PC-3 (cell line): ENCODE data around the gene TSEN2. TPM values are rescaled to one million over a fixed set of nuclear protein-coding genes. Genes with fewer than 3 reads are reported as not detected.

Source experiments
- ATAC-seq: fragments of 200-7000 bp; cut with Tn5 transposase; 2 replicates; pipeline ENCODE4 v1.9.1; 2020; ENCODE audit warnings: mild to moderate bottlenecking, moderate library complexity
- BruUV-seq: library from RNA; stranded (reverse); fragments of 400-500 nt; replicated peaks from 2 replicates; lab custom pipeline; 2021; lab: Mats Ljungman, UMichigan
- CTCF ChIA-PET: fragments of 300-600 bp; sonication (Branson Sonifier 250); formaldehyde crosslinking; loops from one replicate; lab custom pipeline; 2022; ENCODE audit warnings: antibody characterized with exemption; lab: Charles Lee
- POLR2A ChIA-PET: fragments of 300-600 bp; sonication (Branson Sonifier 250); formaldehyde crosslinking; loops from one replicate; lab custom pipeline; 2022; ENCODE audit warnings: antibody characterized with exemption; ENCODE audit not compliant: unreplicated experiment; lab: Charles Lee
- DNase-seq: peaks from one replicate; pipeline ENCODE4 v3.0.0-alpha.2; 2015
- H2AFZ ChIP-seq: fragments of 300-600 bp; sonication (generic); 2 replicates; pipeline ENCODE4 v1.6.0; 2016; ENCODE audit warnings: antibody characterized with exemption, low read length
- H3F3A ChIP-seq: fragments of 300-600 bp; sonication (generic); one replicate; pipeline ENCODE4 v1.6.0; 2017; ENCODE audit warnings: antibody characterized with exemption, low read length, control low read depth, mild to moderate bottlenecking; ENCODE audit not compliant: unreplicated experiment
- H3K27ac ChIP-seq: fragments of 300-600 bp; sonication (generic); 2 replicates; pipeline ENCODE4 v1.5.1; 2016; ENCODE audit warnings: mild to moderate bottlenecking, low read length
- H3K27me3 ChIP-seq: fragments of 300-600 bp; sonication (generic); 2 replicates; pipeline ENCODE4 v1.6.1; 2016; ENCODE audit warnings: low read length, mixed read lengths
- H3K36me3 ChIP-seq: fragments of 300-600 bp; sonication (generic); 2 replicates; pipeline ENCODE4 v1.6.1; 2016; ENCODE audit warnings: low read depth, mixed run types, low read length, mixed read lengths
- H3K4me1 ChIP-seq: fragments of 300-600 bp; sonication (generic); 2 replicates; pipeline ENCODE4 v1.5.1; 2016; ENCODE audit warnings: low read length; ENCODE audit not compliant: insufficient read depth
- H3K4me2 ChIP-seq: fragments of 300-600 bp; sonication (generic); 2 replicates; pipeline ENCODE4 v1.6.0; 2016; ENCODE audit warnings: low read length
- H3K4me3 ChIP-seq: fragments of 300-600 bp; sonication (generic); 2 replicates; pipeline ENCODE4 v1.5.1; 2016; ENCODE audit warnings: mild to moderate bottlenecking, low read length, mixed read lengths
- H3K79me2 ChIP-seq: fragments of 300-600 bp; sonication (generic); 2 replicates; pipeline ENCODE4 v1.6.1; 2017; ENCODE audit warnings: low read length, mixed read lengths
- H3K9ac ChIP-seq: fragments of 300-600 bp; sonication (generic); 2 replicates; pipeline ENCODE4 v1.6.0; 2016; ENCODE audit warnings: mild to moderate bottlenecking, low read length
- H3K9me2 ChIP-seq: fragments of 300-600 bp; sonication (generic); replicated peaks from 2 replicates; pipeline ENCODE4 v1.6.1; 2016; ENCODE audit warnings: mixed run types, low read length, mixed read lengths
- H3K9me3 ChIP-seq: fragments of 300-600 bp; sonication (generic); 2 replicates; pipeline ENCODE4 v1.6.1; 2016; ENCODE audit warnings: low read length, mixed read lengths
- H4K20me1 ChIP-seq: fragments of 300-600 bp; sonication (generic); 2 replicates; pipeline ENCODE4 v1.6.1; 2016; ENCODE audit warnings: low read length, mixed read lengths
- CTCF ChIP-seq: fragments of 300-600 bp; sonication (generic); conservative IDR thresholded peaks from 2 replicates; pipeline ENCODE4 v1.5.1; 2017; ENCODE audit warnings: antibody characterized with exemption, low read depth, mild to moderate bottlenecking, low read length
- EZH2 ChIP-seq: fragments of 300-600 bp; sonication (generic); IDR thresholded peaks from one replicate; pipeline ENCODE4 v1.6.1; 2017; ENCODE audit warnings: antibody characterized with exemption, mild to moderate bottlenecking, low read length; ENCODE audit not compliant: unreplicated experiment
- EZH2phosphoT487 ChIP-seq: fragments of 300-600 bp; sonication (generic); IDR thresholded peaks from 2 replicates; pipeline ENCODE4 v1.6.1; 2018; ENCODE audit warnings: mild to moderate bottlenecking, antibody characterized with exemption, low read length, borderline replicate concordance
- intact Hi-C: fragments of 100-400 bp; cut with micrococcal nuclease; formaldehyde crosslinking; loops from 2 replicates; pipeline ENCODE4 v1.9.0; 2023
- total RNA-seq: library from RNA; depleted of rRNA; stranded (reverse); fragments of >200 nt; gene quantifications from 2 replicates; pipeline ENCODE4 v1.2.3, GENCODE V29; 2014

The TSEN2 gene
- total RNA-seq, 1 experiment from 2014 or later: 40.2 TPM

GRCh38 chr3:12462159-12462947 is 21.9 kb upstream of the TSEN2 start:
- Histone ChIP-seq H2AFZ (peak overlapping the region; percentile 11; the same call in 1 of the 2 replicates), H3K36me3 (no peaks in the 10 kb centered on the region), H3K79me2 (no peaks in the 10 kb centered on the region), H3K9me2 (no peaks in the 10 kb centered on the region), H3K9ac (peak overlapping the region; percentile 68), H3F3A (peaks cover 4% of the 10 kb centered on the region), H4K20me1 (no peaks in the 10 kb centered on the region), H3K27ac (peak overlapping the region; percentile 97), H3K9me3 (no peaks in the 10 kb centered on the region), H3K27me3 (no peaks in the 10 kb centered on the region), H3K4me3 (no peak overlapping the region), H3K4me1 (peaks cover 32% of the 10 kb centered on the region), H3K4me2 (peak overlapping the region; percentile 20)
- ChIA-PET CTCF (no interaction called here), POLR2A (no interaction called here)
- no peak for TF ChIP-seq CTCF
- TF ChIP-seq EZH2: no peak
- TF ChIP-seq EZH2phosphoT487: no peak
- BruUV-seq: no TSS peak
- DNase-seq: peak; percentile 92
- peak; percentile 89 for ATAC-seq
- intact Hi-C loops: loop anchor here (1.0 kb wide), 2 partner anchors 8 to 17 kb away; no protein-coding TSS in a partner anchor

GRCh38 chr3:12463686-12464085 is 20.6 kb upstream of the TSEN2 start:
- no peak overlapping the region for H3K4me3 ChIP-seq
- ChIA-PET CTCF (no interaction called here), POLR2A (no interaction called here)
- H3K9me2 ChIP-seq: no peaks in the 10 kb centered on the region
- H3K36me3 ChIP-seq: no peaks in the 10 kb centered on the region
- no peaks in the 10 kb centered on the region for H4K20me1 ChIP-seq
- peaks cover 32% of the 10 kb centered on the region for H3K4me1 ChIP-seq
- DNase-seq (no peak), ATAC-seq (no peak)
- no peaks in the 10 kb centered on the region for H3K9me3 ChIP-seq
- H3K4me2 ChIP-seq: no peak overlapping the region
- no peak overlapping the region for H2AFZ ChIP-seq
- intact Hi-C loops: no loop called here
- H3K79me2 ChIP-seq: no peaks in the 10 kb centered on the region
- no TSS peak for BruUV-seq
- peak overlapping the region; percentile 10; the same call in 1 of the 2 replicates for H3K9ac ChIP-seq
- peaks cover 4% of the 10 kb centered on the region for H3F3A ChIP-seq
- H3K27ac ChIP-seq: peak overlapping the region; percentile 97
- TF ChIP-seq EZH2phosphoT487: no peak
- no peak for TF ChIP-seq EZH2
- no peak for TF ChIP-seq CTCF
- no peaks in the 10 kb centered on the region for H3K27me3 ChIP-seq

- H3K9me3 ChIP-seq: no peaks in the 10 kb centered on the region
- no peaks in the 10 kb centered on the region for H3K36me3 ChIP-seq
- ChIA-PET CTCF (no interaction called here), POLR2A (no interaction called here)
- no peak overlapping the region for H3K9ac ChIP-seq
- H3K9me2 ChIP-seq: no peaks in the 10 kb centered on the region
- TF ChIP-seq EZH2phosphoT487 (no peak), CTCF (no peak), EZH2 (no peak)
- peak overlapping the region; percentile 97 for H3K27ac ChIP-seq
- BruUV-seq: no TSS peak
- DNase-seq (no peak), ATAC-seq (no peak)
- intact Hi-C loops: no loop called here
- no peak overlapping the region for H3K4me3 ChIP-seq
- H2AFZ ChIP-seq: no peak overlapping the region
- no peaks in the 10 kb centered on the region for H4K20me1 ChIP-seq
- H3F3A ChIP-seq: peaks cover 4% of the 10 kb centered on the region
- H3K79me2 ChIP-seq: no peaks in the 10 kb centered on the region
- H3K27me3 ChIP-seq: no peaks in the 10 kb centered on the region
- H3K4me2 ChIP-seq: no peak overlapping the region
- peaks cover 32% of the 10 kb centered on the region for H3K4me1 ChIP-seq
Observed at GRCh38 chr3:12464181-12464580, 20.1 kb upstream of the TSEN2 start.
